ENCODE data around the gene TSR1. TPM values are rescaled to one million over a fixed set of nuclear protein-coding genes. Genes with fewer than 3 reads are reported as not detected.

The TSR1 gene
- total RNA-seq, 4 donors from 2014 or later = 21.9 to 36.0 (median 33.0) TPM

GRCh38 chr17:2366747-2367494, 30.7 kb upstream of the TSR1 start:
- no peak for TF ChIP-seq CTCF (IDR thresholded peaks at IDR 0.05; ENCODE audit: low read depth)

- no peak for TF ChIP-seq CTCF (IDR thresholded peaks at IDR 0.05; ENCODE audit: low read depth)
Observed at GRCh38 chr17:2365132-2365531, 28.9 kb upstream of the TSR1 start.

- TF ChIP-seq CTCF (IDR thresholded peaks at IDR 0.05; ENCODE audit: low read depth) = no peak
Observed at GRCh38 chr17:2364763-2365116, 28.5 kb upstream of the TSR1 start.

GRCh38 chr17:2363851-2364762, 27.9 kb upstream of the TSR1 start:
- TF ChIP-seq CTCF (IDR thresholded peaks at IDR 0.05; ENCODE audit: low read depth) = no peak

- no peak for TF ChIP-seq CTCF (IDR thresholded peaks at IDR 0.05; ENCODE audit: low read depth)
Observed at GRCh38 chr17:2363318-2363717, 27.1 kb upstream of the TSR1 start.

GRCh38 chr17:2362881-2363280, 26.6 kb upstream of the TSR1 start:
- TF ChIP-seq CTCF (IDR thresholded peaks at IDR 0.05; ENCODE audit: low read depth) = no peak

- no peak for TF ChIP-seq CTCF (IDR thresholded peaks at IDR 0.05; ENCODE audit: low read depth)
Observed at GRCh38 chr17:2362416-2362815, 26.2 kb upstream of the TSR1 start.
